NCI-H748 (cell line): ENCODE data around the gene FMNL2.
A peak's percentile ranks its signal among the peaks of the same experiment; 100 is the strongest.

Experiments used
- DNase-seq: peaks from one replicate; lab custom pipeline; 2025; ENCODE audit not compliant: unreplicated experiment; lab: John Stamatoyannopoulos, UW

Gene FMNL2

GRCh38 chr2:152489364-152489763 is 154.4 kb downstream of the FMNL2 start:
- no peak for DNase-seq

- DNase-seq = no peak
Measured at GRCh38 chr2:152490686-152491455, 155.9 kb downstream of the FMNL2 start.

GRCh38 chr2:152492131-152492530 is 157.2 kb downstream of the FMNL2 start:
- DNase-seq = no peak

- DNase-seq = no peak
Measured at GRCh38 chr2:152492911-152493310, 157.9 kb downstream of the FMNL2 start.

- no peak for DNase-seq
Measured at GRCh38 chr2:152493417-152493816, 158.4 kb downstream of the FMNL2 start.

GRCh38 chr2:152493945-152494528 is 159.1 kb downstream of the FMNL2 start:
- no peak for DNase-seq

- DNase-seq = no peak
Measured at GRCh38 chr2:152496371-152496770, 161.4 kb downstream of the FMNL2 start.

- DNase-seq = no peak
Measured at GRCh38 chr2:152497481-152498052, 162.6 kb downstream of the FMNL2 start.

GRCh38 chr2:152499331-152499816 is 164.4 kb downstream of the FMNL2 start:
- no peak for DNase-seq

- DNase-seq = no peak
Measured at GRCh38 chr2:152499896-152500735, 165.1 kb downstream of the FMNL2 start.

- no peak for DNase-seq
Measured at GRCh38 chr2:152500772-152501171, 165.8 kb downstream of the FMNL2 start.

- no peak for DNase-seq
Measured at GRCh38 chr2:152501666-152502065, 166.7 kb downstream of the FMNL2 start.

- DNase-seq = no peak
Measured at GRCh38 chr2:152504618-152505017, 169.6 kb downstream of the FMNL2 start.

GRCh38 chr2:152505495-152505906 is 170.5 kb downstream of the FMNL2 start:
- DNase-seq = no peak

GRCh38 chr2:152506843-152507242 is 171.9 kb downstream of the FMNL2 start:
- DNase-seq = no peak

GRCh38 chr2:152507907-152508306 is 172.9 kb downstream of the FMNL2 start:
- DNase-seq = no peak

GRCh38 chr2:152508446-152508845 is 173.5 kb downstream of the FMNL2 start:
- peak; percentile 19 for DNase-seq

- no peak for DNase-seq
Measured at GRCh38 chr2:152509772-152510491, 175.0 kb downstream of the FMNL2 start.

- DNase-seq = no peak
Measured at GRCh38 chr2:152510621-152511020, 175.6 kb downstream of the FMNL2 start.

GRCh38 chr2:152511981-152512380 is 177.0 kb downstream of the FMNL2 start:
- no peak for DNase-seq

GRCh38 chr2:152513029-152513428 is 178.1 kb downstream of the FMNL2 start:
- DNase-seq = no peak
